GM19351 (cell line): Measurements from ENCODE around the gene APBA3.
"Not testable (repeated sequence)": the region's sequence is repeated elsewhere in the genome, so short reads cannot be mapped to it uniquely, and the experiment has no call there.

Experiments used
- ATAC-seq: cut with Tn5 transposase; IDR thresholded peaks from one replicate; pipeline ENCODE4 v1.9.1; 2021; ENCODE audit warnings: mild to moderate bottlenecking, moderate library complexity; ENCODE audit not compliant: unreplicated experiment

The APBA3 gene

GRCh38 chr19:3771906-3772455 lies 10.5 kb upstream of the APBA3 start, which contains the start of gene RAX2:
Gene RAX2, minus strand, starts transcription at chr19:3772228. Its CDS starts 486 bp downstream, at chr19:3771742.
- ATAC-seq: no peak

DNA sequence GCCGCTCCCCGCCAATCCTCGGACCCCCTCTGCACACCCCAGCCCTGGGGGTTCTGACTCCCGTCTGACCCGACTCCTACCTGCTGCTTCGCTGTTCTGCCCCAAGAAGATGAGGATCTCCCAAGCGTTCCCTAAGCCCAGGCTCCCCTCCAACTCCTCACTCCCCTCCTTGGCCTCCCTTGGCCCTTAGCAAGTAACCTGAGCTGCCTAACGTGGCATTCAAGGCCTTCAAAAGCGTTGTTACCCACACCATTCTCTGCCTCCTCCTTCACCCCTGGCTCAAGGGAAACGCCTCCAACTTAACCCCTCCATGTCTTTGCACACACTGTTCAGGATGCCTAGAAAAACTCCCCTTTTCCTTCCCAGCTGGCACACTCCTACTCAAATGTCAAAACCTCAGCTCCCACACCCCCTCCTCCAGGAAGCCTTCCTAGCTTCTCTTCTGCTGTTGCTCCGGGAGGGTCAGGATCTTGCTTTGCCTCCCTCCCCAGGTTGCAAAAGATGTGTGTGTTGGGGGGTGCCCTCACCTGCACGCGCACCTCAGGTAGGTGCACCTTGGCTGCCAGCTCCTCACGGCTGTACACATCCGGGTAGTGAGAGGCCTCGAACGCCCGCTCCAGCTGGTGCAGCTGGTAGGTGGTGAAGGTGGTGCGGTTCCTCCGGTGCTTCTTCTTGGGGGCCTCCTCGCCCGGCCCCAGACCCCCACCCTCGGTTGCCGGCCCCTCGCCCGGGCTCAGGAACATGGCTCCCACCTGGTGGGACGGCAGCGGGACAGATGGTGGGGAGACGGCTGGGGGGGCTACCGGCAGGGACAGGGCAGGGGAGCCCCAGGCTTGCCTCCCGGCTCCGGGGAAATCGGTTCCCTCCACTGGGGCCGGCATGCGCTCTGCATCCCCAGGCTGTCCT lies 9.8 kb upstream of the APBA3 start:
- ATAC-seq: no peak

DNA sequence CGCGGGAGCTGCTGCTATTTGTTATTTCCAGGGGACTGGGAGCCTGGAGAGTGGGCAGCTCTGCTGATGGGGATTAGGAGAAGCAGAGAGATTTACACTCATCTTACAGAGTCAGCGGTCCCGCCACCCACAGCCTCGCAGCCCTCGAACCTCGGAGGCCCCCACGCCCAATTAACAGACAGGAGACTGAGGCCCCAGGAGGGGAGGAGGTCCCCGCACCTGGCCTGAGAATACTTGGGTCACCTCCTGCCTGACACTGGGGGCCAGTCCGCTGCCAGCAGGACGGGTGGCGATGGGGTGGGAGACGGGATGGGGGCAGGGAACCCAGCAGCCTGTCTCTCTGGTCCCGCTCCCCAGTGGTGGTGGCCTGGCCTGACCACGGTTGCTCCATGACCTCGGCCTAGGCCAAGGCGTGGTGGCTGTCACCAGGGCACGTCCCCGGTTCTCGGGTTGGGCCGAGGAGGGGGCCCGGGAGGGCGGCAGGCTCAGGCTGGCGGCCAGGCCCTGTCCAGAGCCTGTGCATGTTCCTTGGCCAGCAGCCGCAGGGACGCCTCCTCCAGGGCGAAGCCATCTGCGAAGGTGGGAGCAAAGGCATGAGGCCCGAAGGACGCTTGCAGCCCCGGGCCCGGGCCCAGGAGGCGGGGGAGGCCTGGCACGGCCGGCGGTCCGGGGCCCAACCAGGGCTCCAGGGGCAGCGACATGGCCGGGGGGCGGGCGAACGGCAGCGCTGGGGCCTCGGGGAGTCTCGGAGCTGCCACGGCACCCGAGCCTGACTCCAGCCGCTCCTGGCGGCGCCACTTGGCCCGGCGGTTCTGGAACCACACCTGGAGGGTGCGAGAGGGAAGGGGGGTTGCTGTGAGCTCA lies 8.9 kb upstream of the APBA3 start:
- ATAC-seq: no peak

DNA sequence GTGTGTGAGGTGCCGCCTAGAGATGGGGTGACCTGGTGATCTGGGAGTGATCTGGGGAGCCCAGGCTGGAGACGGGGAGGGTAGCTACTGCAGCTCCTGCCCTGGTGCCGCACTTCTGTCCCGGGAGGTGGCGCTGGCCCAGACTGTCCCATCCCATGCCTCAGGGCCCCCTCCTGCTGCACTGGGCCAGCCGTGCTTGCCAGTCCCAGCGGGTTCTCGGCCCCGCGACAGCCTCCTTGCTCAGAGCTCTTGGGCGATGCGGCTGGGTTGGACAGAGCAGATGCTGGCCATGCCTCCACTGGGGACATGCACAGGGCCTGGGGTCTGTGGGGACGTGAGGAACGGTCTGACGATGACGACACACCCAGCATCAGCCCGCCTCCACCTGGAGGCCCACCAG lies 8.0 kb upstream of the APBA3 start:
- ATAC-seq: no peak

- no peak for ATAC-seq
These were observed 7.2 kb upstream of the APBA3 start for GRCh38 chr19:3768748-3769099.

- ATAC-seq: no peak
These were observed 6.7 kb upstream of the APBA3 start for GRCh38 chr19:3768015-3768747.

- no peak for ATAC-seq
These were observed 5.6 kb upstream of the APBA3 start for GRCh38 chr19:3767050-3767449.

DNA sequence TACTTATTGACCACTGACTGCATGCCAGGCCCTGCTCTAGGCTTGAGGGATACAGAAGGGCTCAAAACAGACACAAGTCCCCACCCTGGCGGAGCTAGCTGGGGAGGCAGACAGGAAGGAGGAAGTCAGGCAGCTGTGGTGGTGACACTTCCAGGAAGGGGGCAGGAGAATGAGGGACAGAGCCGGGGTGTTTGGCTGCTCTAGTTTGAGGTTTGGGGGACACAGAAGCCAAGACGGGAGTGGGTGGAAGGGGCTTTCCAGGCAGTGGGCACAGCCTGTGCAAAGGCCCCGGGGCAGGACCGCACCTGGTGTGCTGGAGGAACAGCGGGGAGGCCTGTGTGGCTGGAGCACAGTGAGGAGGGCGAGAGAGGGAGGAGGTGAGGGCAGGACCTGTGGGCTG lies 5.0 kb upstream of the APBA3 start:
- no peak for ATAC-seq

DNA sequence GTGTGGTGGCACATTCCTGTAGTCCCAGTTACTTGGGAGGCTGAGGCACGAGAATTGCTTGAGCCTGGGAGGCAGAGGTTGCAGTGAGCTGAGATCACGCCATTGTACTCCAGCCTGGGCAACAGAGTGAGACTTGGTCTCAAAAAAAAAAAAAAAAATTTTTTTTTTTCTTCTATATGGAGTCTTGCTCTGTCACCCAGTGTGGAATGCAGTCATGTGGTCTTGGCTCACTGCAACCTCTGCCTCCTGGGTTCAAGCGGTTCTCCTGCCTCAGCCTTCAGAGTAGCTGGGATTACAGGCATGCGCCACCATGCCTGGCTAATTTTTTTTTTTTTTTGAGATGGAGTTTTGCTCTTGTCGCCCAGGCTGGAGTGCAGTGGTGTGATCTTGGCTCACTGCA lies 4.3 kb upstream of the APBA3 start:
- not testable (repeated sequence) for ATAC-seq

DNA sequence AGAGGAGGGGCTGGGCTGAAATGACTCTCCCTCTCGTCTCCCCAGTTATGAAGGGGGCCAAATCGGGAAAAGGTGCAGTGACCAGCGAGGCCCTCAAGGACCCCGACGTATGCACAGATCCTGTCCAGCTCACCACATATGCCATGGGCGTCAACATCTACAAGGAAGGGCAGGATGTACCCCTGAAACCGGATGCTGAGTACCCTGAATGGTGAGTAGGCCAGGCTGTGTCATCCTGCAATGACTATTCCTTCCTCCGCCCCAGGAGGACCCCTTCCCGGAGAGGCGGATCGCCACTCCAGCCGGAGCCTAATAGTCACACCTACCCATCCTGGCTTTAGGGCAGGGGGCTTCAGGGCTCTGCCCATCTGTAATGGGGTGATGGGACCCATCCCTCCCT lies 3.6 kb upstream of the APBA3 start:
- no peak for ATAC-seq

- peak; percentile 70 for ATAC-seq
These were observed 1.3 kb upstream of the APBA3 start, which contains the start of gene MRPL54 for GRCh38 chr19:3762501-3763459. Gene MRPL54, plus strand, starts transcription at chr19:3762682. Its CDS starts 19 bp downstream, at chr19:3762701.

- no peak for ATAC-seq
These were observed 610 bp upstream of the APBA3 start for GRCh38 chr19:3762130-3762473.

GRCh38 chr19:3760871-3761361 lies 576 bp downstream of the APBA3 start:
- no peak for ATAC-seq

DNA sequence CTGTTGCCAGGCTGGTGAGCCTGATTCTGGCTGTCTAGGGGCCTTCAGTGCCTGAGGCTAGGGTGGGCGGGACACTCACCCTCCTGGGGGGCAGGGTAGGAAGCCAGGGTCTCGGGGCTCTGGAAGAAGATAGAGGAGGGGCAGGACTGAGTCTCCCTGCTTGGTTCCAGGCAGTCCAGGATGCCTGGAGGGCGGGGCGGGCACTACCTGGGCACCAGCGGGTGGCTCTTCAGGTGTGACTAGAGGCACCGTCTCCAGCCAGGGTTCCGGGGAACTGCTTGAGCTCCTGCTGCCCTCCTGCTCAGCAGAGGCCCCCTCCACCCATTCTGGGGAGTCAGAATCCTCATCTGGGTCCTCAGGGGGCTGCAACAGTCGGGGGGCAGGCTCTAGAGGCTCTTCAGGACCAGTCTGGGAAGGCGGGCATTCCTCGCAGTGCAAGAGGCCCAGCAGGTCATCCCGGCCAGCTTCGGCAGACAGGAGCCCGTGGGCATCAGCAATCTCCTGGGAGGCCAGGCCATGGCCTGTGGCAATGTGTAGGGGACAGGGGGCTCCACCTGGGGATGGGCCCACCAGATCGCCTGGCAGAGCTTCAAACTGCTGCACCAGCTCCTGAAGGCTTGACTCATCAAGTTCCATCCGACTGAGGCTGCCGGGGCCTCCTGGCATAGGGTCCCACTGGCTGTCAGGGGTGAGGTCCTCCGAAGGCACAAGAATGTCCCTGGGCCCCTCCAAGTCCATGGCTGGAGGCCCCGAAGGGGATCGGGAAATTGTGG lies 1.8 kb downstream of the APBA3 start:
- no peak for ATAC-seq

- not testable (repeated sequence) for ATAC-seq
These were observed 3.2 kb downstream of the APBA3 start for GRCh38 chr19:3758297-3758696.

GRCh38 chr19:3757705-3758104 lies 3.8 kb downstream of the APBA3 start:
- ATAC-seq: not testable (repeated sequence)

- no peak for ATAC-seq
These were observed 7.7 kb downstream of the APBA3 start for GRCh38 chr19:3753631-3754410.

DNA sequence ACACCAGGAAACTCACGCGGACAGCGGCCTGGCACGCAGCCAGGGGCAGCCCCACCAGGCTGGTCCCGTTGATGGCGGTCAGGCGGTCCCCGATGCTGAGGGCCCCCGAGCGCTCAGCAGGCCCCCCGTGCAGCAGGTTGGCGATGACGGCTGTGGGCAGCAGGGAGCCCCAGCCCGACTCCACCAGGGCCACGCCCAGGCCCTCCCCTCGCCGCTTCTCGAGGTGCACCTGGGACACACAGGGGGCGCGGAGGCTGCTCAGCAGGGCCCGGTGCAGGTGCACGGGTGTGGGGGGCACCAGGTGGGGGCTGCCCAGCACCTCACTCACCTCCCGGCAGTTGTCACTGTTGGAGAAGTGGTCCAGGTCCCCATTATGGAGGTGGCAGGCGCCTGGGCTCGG lies 9.0 kb downstream of the APBA3 start:
- ATAC-seq: no peak
